IMR-90 (cell line): ENCODE results near the gene FHAD1. TPM values are rescaled to one million over a fixed set of nuclear protein-coding genes. Genes with fewer than 3 reads are reported as not detected.

Experiments
- ATAC-seq: fragments of 200-7000 bp; cut with Tn5 transposase; 2 replicates; pipeline ENCODE4 v1.9.1; 2020; ENCODE audit warnings: low read depth, mild to moderate bottlenecking, moderate library complexity
- BruUV-seq: library from RNA; stranded (reverse); fragments of 400-500 nt; replicated peaks from 2 replicates; lab custom pipeline; 2021; lab: Mats Ljungman, UMichigan
- CTCF ChIA-PET: fragments of 300-600 bp; formaldehyde crosslinking; extraction: SDS; loops from one replicate; lab custom pipeline; 2021; ENCODE audit warnings: antibody characterized with exemption; lab: Yijun Ruan, JAX
- POLR2A ChIA-PET: fragments of 300-600 bp; sonication (Branson Sonifier 250); formaldehyde crosslinking; loops from one replicate; lab custom pipeline; 2022; ENCODE audit warnings: antibody characterized with exemption; ENCODE audit not compliant: unreplicated experiment; lab: Charles Lee
- DNase-seq: peaks from one replicate; pipeline ENCODE4 v3.0.0; 2013
- H2AFZ ChIP-seq: replicated peaks from 2 replicates; pipeline ENCODE3; 2013; ENCODE audit warnings: low read length, mild to moderate bottlenecking; ENCODE audit not compliant: poor library complexity
- H2AK5ac ChIP-seq: 2 replicates; pipeline ENCODE4 v1.6.1; 2013; ENCODE audit warnings: low read depth, low read length, inconsistent platforms
- H2AK9ac ChIP-seq: replicated peaks from 2 replicates; pipeline ENCODE3; 2013; ENCODE audit warnings: mild to moderate bottlenecking, low read depth, low read length, moderate library complexity; ENCODE audit not compliant: poor library complexity
- H2BK120ac ChIP-seq: 2 replicates; pipeline ENCODE4 v1.6.1; 2013; ENCODE audit warnings: low read depth, low read length, inconsistent platforms
- H2BK15ac ChIP-seq: 3 replicates; pipeline ENCODE4 v1.6.1; 2013; ENCODE audit warnings: low read depth, low read length, inconsistent platforms
- H2BK20ac ChIP-seq: 2 replicates; pipeline ENCODE4 v1.6.1; 2013; ENCODE audit warnings: low read depth, mild to moderate bottlenecking, inconsistent platforms, low read length, moderate library complexity
- H2BK5ac ChIP-seq: 2 replicates; pipeline ENCODE4 v1.6.1; 2013; ENCODE audit warnings: mild to moderate bottlenecking, low read depth, low read length, inconsistent platforms; ENCODE audit not compliant: poor library complexity, severe bottlenecking
- H3K14ac ChIP-seq: replicated peaks from 2 replicates; pipeline ENCODE4 v1.6.1; 2013; ENCODE audit warnings: low read depth, low read length, inconsistent platforms
- H3K18ac ChIP-seq: 2 replicates; pipeline ENCODE4 v1.6.1; 2013; ENCODE audit warnings: low read depth, low read length, control low read depth
- H3K23ac ChIP-seq: 2 replicates; pipeline ENCODE4 v1.6.1; 2013; ENCODE audit warnings: low read depth, low read length, inconsistent platforms
- H3K27ac ChIP-seq: 2 replicates; pipeline ENCODE4 v1.5.1; 2013; ENCODE audit warnings: mild to moderate bottlenecking, control low read depth, low read length; ENCODE audit not compliant: insufficient read depth
- H3K27me3 ChIP-seq: 2 replicates; pipeline ENCODE4 v1.6.1; 2013; ENCODE audit warnings: low read length; ENCODE audit not compliant: control insufficient read depth, insufficient read depth
- H3K36me3 ChIP-seq: 2 replicates; pipeline ENCODE4 v1.6.1; 2013; ENCODE audit warnings: low read length, mixed read lengths; ENCODE audit not compliant: control insufficient read depth, insufficient read depth
- H3K4ac ChIP-seq: 2 replicates; pipeline ENCODE4 v1.6.1; 2013; ENCODE audit warnings: low read depth, low read length, inconsistent platforms
- H3K4me1 ChIP-seq: 2 replicates; pipeline ENCODE4 v1.6.1; 2013; ENCODE audit warnings: low read length, mixed read lengths; ENCODE audit not compliant: control insufficient read depth, insufficient read depth
- H3K4me2 ChIP-seq: 2 replicates; pipeline ENCODE4 v1.6.1; 2013; ENCODE audit warnings: low read depth, mild to moderate bottlenecking, control low read depth, low read length, moderate library complexity
- H3K4me3 ChIP-seq: 2 replicates; pipeline ENCODE4 v1.5.1; 2013; ENCODE audit warnings: low read depth, mild to moderate bottlenecking, control low read depth, low read length, moderate library complexity; ENCODE audit not compliant: insufficient read depth
- H3K56ac ChIP-seq: 2 replicates; pipeline ENCODE4 v1.6.1; 2013; ENCODE audit warnings: low read length, inconsistent platforms; ENCODE audit not compliant: insufficient read depth; ENCODE audit errors: extremely low read depth
- H3K79me1 ChIP-seq, 2 experiments: 2 replicates each; pipeline ENCODE4 v1.6.1; 2013; ENCODE audit warnings: low read length in 2 of 2, inconsistent platforms in 1 of 2, low read depth in 1 of 2
- H3K9ac ChIP-seq: 2 replicates; pipeline ENCODE4 v1.6.1; 2013; ENCODE audit warnings: low read depth, low read length, control low read depth
- H3K9me1 ChIP-seq: 2 replicates; pipeline ENCODE4 v1.6.1; 2013; ENCODE audit warnings: low read length, inconsistent platforms; ENCODE audit not compliant: insufficient read depth
- H3K9me3 ChIP-seq: 2 replicates; pipeline ENCODE4 v1.6.1; 2013; ENCODE audit warnings: low read length; ENCODE audit not compliant: control insufficient read depth, insufficient read depth
- H4K20me1 ChIP-seq: 2 replicates; pipeline ENCODE4 v1.6.1; 2013; ENCODE audit warnings: low read length, inconsistent platforms; ENCODE audit not compliant: insufficient read depth
- H4K5ac ChIP-seq: 2 replicates; pipeline ENCODE4 v1.6.1; 2013; ENCODE audit warnings: mild to moderate bottlenecking, low read depth, low read length, control low read depth
- H4K8ac ChIP-seq, 2 experiments: 2 replicates each; pipeline ENCODE4 v1.6.1; 2013; ENCODE audit warnings: low read depth in 2 of 2, low read length in 2 of 2, control low read depth in 1 of 2, inconsistent platforms in 1 of 2
- H4K91ac ChIP-seq: 2 replicates; pipeline ENCODE4 v1.6.1; 2013; ENCODE audit warnings: low read depth, low read length, inconsistent platforms; ENCODE audit not compliant: insufficient read depth
- CEBPB ChIP-seq: IDR thresholded peaks from 2 replicates; pipeline ENCODE4 v1.6.1; 2012; ENCODE audit warnings: low read depth, low read length, improper control_type of control experiment
- FOS ChIP-seq: fragments of 150-350 bp; IDR thresholded peaks from 2 replicates; pipeline ENCODE4 v1.6.1; 2016; ENCODE audit warnings: low read depth, low read length
- MAFK ChIP-seq: IDR thresholded peaks from 2 replicates; pipeline ENCODE4 v1.6.1; 2012; ENCODE audit warnings: low read depth, low read length, improper control_type of control experiment
- NFE2L2 ChIP-seq: fragments of 150-350 bp; IDR thresholded peaks from 2 replicates; pipeline ENCODE4 v1.6.1; 2016; ENCODE audit warnings: low read depth, mild to moderate bottlenecking, low read length
- POLR2A ChIP-seq: IDR thresholded peaks from 2 replicates; pipeline ENCODE4 v1.6.1; 2012; ENCODE audit warnings: mild to moderate bottlenecking, low read depth, low read length
- RAD21 ChIP-seq: IDR thresholded peaks from 2 replicates; pipeline ENCODE4 v1.6.1; 2012; ENCODE audit warnings: low read length, improper control_type of control experiment
- RFX5 ChIP-seq: IDR thresholded peaks from 2 replicates; pipeline ENCODE4 v1.8.0; 2012; ENCODE audit warnings: low read depth, mild to moderate bottlenecking, low read length, moderate library complexity
- SMC3 ChIP-seq: fragments of 150-350 bp; IDR thresholded peaks from 2 replicates; pipeline ENCODE4 v1.6.1; 2016; ENCODE audit warnings: low read depth, mild to moderate bottlenecking, antibody characterized with exemption, low read length, moderate library complexity
- WGBS, 2 experiments: methylation state at CpG; one replicate each; pipeline versions ENCODE4 v1.1.5 to v1.1.7; 2013; ENCODE audit warnings: missing lambda C conversion rate in 2 of 2; ENCODE audit not compliant: insufficient read length in 1 of 2; ENCODE audit errors: extremely low coverage in 2 of 2; 5-methylcytosine and 5-hydroxymethylcytosine counted together
- dilution Hi-C: fragments of 300-500 bp; cut with HindIII; formaldehyde crosslinking; loops from one replicate; pipeline ENCODE4 v1.14.3; 2018; ENCODE audit warnings: low sequenced_read_pairs; ENCODE audit not compliant: unreplicated experiment
- in situ Hi-C: fragments of 300-500 bp; cut with MboI; formaldehyde crosslinking; loops from 3 replicates; pipeline ENCODE4 v1.14.3; 2019; ENCODE audit warnings: low sequenced_read_pairs, inconsistent platforms, mixed read lengths
- intact Hi-C: fragments of 100-400 bp; cut with micrococcal nuclease; formaldehyde crosslinking; loops from 2 replicates; pipeline ENCODE4 v1.10.0; 2022
- polyA plus RNA-seq, 3 experiments: library from polyadenylated mRNA; depleted of rRNA; stranded (reverse); fragments of >200 nt; gene quantifications; 2 replicates each; pipeline ENCODE4 v1.2.3, GENCODE V29; 2012; ENCODE audit warnings: low replicate concordance in 1 of 3
- total RNA-seq: library from RNA; depleted of rRNA; stranded (reverse); fragments of >200 nt; gene quantifications from 2 replicates; pipeline ENCODE4 v1.2.3, GENCODE V29; 2012
- TF ChIP-seq, protein P1 (sequence below): conservative IDR thresholded peaks from 2 replicates; pipeline ENCODE4 v1.5.1; 2012; ENCODE audit warnings: mild to moderate bottlenecking, low read depth, low read length, improper control_type of control experiment

The FHAD1 gene
- total and polyA plus RNA-seq, 2 of the 4 experiments (the other 2 are of a cell fraction), result not detected

DNA sequence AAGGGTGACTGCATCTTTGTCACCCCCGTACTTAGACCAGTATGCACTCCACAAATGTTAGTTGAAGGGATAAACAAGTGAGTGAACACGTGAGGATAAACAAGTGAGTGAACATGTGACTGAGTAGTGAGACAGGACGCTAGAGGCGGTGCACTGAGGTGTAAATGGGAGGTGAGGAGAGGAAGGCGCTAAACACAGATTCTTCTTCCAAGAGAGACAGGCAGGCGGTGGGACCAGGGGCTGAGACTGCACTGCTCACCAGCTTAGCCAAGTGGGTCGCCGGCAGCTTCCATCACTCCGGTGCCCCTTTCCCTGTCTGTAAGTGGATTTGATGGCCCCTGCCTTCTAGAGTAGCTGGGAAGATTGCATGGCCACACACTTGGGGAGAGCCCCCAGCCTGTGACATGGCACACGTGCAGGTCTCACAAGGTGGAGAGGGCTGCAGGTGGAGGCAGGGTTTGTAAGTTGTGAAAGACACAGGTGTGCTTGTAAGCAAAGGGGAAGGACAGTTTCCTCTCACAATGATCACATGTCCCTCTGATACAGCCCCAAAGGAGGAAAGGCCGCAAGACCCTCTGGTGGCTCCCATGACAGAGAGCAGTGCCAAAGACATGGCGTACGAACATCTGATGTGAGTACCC, 115.2 kb downstream of the FHAD1 start:
- H3K36me3 ChIP-seq, result no peaks in the 10 kb centered on the region
- H3K9me1 ChIP-seq, result no peaks in the 10 kb centered on the region
- no peak for ATAC-seq
- H2BK15ac ChIP-seq, result no peak overlapping the region
- H3K9ac ChIP-seq, result no peak overlapping the region
- no TSS peak for BruUV-seq
- H4K8ac ChIP-seq, result no peak overlapping the region
- no peak overlapping the region for H2AK9ac ChIP-seq
- H4K5ac ChIP-seq, result no peak overlapping the region
- no peak overlapping the region for H3K14ac ChIP-seq
- dilution Hi-C loops (no loop called here), in situ Hi-C loops (no loop called here), intact Hi-C loops (no loop called here)
- no peak overlapping the region for H3K56ac ChIP-seq
- no peak overlapping the region for H3K23ac ChIP-seq
- no peak overlapping the region for H2AK5ac ChIP-seq
- ChIA-PET POLR2A (no interaction called here), CTCF (no interaction called here)
- no peak overlapping the region for H3K4ac ChIP-seq
- DNase-seq, result no peak
- H2AFZ ChIP-seq, result no peak overlapping the region
- H2BK20ac ChIP-seq, result no peak overlapping the region
- H2BK5ac ChIP-seq, result no peak overlapping the region
- H3K4me3 ChIP-seq, result no peak overlapping the region
- no peak overlapping the region for H4K91ac ChIP-seq
- H3K4me1 ChIP-seq, result no peaks in the 10 kb centered on the region
- no peaks in the 10 kb centered on the region for H3K79me1 ChIP-seq
- WGBS, 2 experiments, result 93% methylated on average over 7 of the region's 13 CpGs; no CpG with 5 or more reads in 1 of the 2 experiments
- H3K27ac ChIP-seq, result no peak overlapping the region
- TF ChIP-seq SMC3, result no peak
- no peak for TF ChIP-seq POLR2A
- TF ChIP-seq, protein P1, sequence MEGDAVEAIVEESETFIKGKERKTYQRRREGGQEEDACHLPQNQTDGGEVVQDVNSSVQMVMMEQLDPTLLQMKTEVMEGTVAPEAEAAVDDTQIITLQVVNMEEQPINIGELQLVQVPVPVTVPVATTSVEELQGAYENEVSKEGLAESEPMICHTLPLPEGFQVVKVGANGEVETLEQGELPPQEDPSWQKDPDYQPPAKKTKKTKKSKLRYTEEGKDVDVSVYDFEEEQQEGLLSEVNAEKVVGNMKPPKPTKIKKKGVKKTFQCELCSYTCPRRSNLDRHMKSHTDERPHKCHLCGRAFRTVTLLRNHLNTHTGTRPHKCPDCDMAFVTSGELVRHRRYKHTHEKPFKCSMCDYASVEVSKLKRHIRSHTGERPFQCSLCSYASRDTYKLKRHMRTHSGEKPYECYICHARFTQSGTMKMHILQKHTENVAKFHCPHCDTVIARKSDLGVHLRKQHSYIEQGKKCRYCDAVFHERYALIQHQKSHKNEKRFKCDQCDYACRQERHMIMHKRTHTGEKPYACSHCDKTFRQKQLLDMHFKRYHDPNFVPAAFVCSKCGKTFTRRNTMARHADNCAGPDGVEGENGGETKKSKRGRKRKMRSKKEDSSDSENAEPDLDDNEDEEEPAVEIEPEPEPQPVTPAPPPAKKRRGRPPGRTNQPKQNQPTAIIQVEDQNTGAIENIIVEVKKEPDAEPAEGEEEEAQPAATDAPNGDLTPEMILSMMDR, result no peak
- no peak for TF ChIP-seq NFE2L2
- TF ChIP-seq RFX5, result no peak
- no peak for TF ChIP-seq FOS
- TF ChIP-seq RAD21, result no peak
- no peak for TF ChIP-seq MAFK
- no peak for TF ChIP-seq CEBPB
- no peak overlapping the region for H2BK120ac ChIP-seq
- no peaks in the 10 kb centered on the region for H3K9me3 ChIP-seq
- H3K18ac ChIP-seq, result no peak overlapping the region
- no peak overlapping the region for H3K4me2 ChIP-seq
- no peaks in the 10 kb centered on the region for H4K20me1 ChIP-seq
- no peaks in the 10 kb centered on the region for H3K27me3 ChIP-seq
